ENCODE results near the gene MED26.
"Not testable (repeated sequence)": the region's sequence is repeated elsewhere in the genome, so short reads cannot be mapped to it uniquely, and the experiment has no call there.

Gene MED26

DNA sequence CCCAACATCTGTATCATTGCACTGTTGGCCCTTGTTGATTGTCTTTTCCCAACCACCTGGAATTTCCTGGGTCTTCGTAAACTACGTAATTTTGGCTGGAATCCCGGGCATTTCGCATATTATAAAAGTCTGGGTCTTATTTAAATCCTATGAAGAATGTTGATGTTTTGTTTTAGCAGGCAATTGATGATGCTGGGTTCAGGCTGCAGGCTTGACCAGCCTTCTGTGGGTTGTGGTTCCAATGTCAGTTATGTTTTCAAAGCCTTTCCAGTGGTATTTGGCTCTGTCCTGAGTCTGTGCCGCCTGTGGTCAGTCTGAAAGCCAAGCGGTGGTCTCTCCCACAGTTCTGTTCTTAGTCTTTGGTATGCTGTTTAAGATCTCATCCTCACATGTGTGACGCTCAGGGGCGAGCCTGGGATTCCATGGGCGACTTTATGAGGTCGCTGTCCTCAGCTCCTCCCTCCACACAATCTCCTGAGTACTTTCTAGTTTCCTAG lies 68.2 kb downstream of the MED26 start:
- H3K36me3 ChIP-seq (ENCODE audit: insufficient read depth, low read length) = peaks cover 72% of the 10 kb centered on the region

DNA sequence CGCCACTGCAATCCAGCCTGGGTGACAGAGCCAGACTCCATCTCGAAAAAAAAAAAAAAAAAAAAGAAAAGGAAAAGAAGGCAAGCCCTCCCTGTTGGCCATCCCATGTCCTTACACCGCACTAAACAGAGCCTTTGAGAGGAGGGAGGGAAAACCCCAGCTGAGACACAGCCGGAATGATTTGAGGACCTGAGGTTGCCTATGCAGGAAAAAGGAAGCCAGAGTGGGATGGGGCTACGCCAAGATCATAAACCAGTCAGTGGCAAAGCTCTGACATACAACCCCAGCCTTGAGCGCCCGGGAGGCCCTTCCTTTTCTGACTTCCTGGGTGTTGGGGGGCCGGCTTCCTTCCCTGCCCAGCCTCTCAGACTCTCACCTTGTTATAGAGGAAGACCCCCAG lies 73.2 kb downstream of the MED26 start:
- no peak for ATAC-seq (ENCODE audit: insufficient read depth, low read depth)
- H3K36me3 ChIP-seq (ENCODE audit: insufficient read depth, low read length) = peaks cover 67% of the 10 kb centered on the region
- no peak for TF ChIP-seq EZH2 (IDR thresholded peaks at IDR 0.05; ENCODE audit: borderline replicate concordance, low read depth, low read length, severe bottlenecking)
- TF ChIP-seq, protein P1, sequence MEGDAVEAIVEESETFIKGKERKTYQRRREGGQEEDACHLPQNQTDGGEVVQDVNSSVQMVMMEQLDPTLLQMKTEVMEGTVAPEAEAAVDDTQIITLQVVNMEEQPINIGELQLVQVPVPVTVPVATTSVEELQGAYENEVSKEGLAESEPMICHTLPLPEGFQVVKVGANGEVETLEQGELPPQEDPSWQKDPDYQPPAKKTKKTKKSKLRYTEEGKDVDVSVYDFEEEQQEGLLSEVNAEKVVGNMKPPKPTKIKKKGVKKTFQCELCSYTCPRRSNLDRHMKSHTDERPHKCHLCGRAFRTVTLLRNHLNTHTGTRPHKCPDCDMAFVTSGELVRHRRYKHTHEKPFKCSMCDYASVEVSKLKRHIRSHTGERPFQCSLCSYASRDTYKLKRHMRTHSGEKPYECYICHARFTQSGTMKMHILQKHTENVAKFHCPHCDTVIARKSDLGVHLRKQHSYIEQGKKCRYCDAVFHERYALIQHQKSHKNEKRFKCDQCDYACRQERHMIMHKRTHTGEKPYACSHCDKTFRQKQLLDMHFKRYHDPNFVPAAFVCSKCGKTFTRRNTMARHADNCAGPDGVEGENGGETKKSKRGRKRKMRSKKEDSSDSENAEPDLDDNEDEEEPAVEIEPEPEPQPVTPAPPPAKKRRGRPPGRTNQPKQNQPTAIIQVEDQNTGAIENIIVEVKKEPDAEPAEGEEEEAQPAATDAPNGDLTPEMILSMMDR (IDR thresholded peaks at IDR 0.05; ENCODE audit: borderline replicate concordance, extremely low read depth, low read length, poor library complexity, severe bottlenecking) = no peak
- no peak overlapping the region for H3K4me2 ChIP-seq (ENCODE audit: insufficient read depth, low read length)
- H3K9me3 ChIP-seq (ENCODE audit: insufficient read depth, low read length, severe bottlenecking) = no peaks in the 10 kb centered on the region
- H4K20me1 ChIP-seq (ENCODE audit: insufficient read depth, low read length) = peaks cover 7% of the 10 kb centered on the region; the same call in 1 of the 2 replicates
- no peaks in the 10 kb centered on the region for H3K4me1 ChIP-seq (ENCODE audit: insufficient read depth, low read length)
- no peak overlapping the region for H3K27ac ChIP-seq (ENCODE audit: low read length)
- H3K4me3 ChIP-seq (ENCODE audit: low read depth in 1 of 2, low read length in 2 of 2) = no peak overlapping the region
- H2AFZ ChIP-seq (ENCODE audit: low read depth, low read length) = no peak overlapping the region
- H3K79me2 ChIP-seq (ENCODE audit: insufficient read depth, low read length) = peaks cover 12% of the 10 kb centered on the region
- no peak overlapping the region for H3K9ac ChIP-seq (ENCODE audit: low read depth, low read length)
- DNase-seq = no peak
- no peaks in the 10 kb centered on the region for H3K27me3 ChIP-seq (ENCODE audit: insufficient read depth, low read length, poor library complexity)

More for the DNA sequence above, 68.2 kb downstream of the MED26 start:
- Histone ChIP-seq H3K27ac (ENCODE audit: low read length) (no peak overlapping the region), H3K79me2 (ENCODE audit: insufficient read depth, low read length) (peaks cover 12% of the 10 kb centered on the region), H3K4me2 (ENCODE audit: insufficient read depth, low read length) (no peak overlapping the region), H3K9me3 (ENCODE audit: insufficient read depth, low read length, severe bottlenecking) (no peaks in the 10 kb centered on the region), H2AFZ (ENCODE audit: low read depth, low read length) (no peak overlapping the region), H3K4me3 (ENCODE audit: low read depth in 1 of 2, low read length in 2 of 2) (no peak overlapping the region), H3K4me1 (ENCODE audit: insufficient read depth, low read length) (no peaks in the 10 kb centered on the region), H3K9ac (ENCODE audit: low read depth, low read length) (no peak overlapping the region), H3K27me3 (ENCODE audit: insufficient read depth, low read length, poor library complexity) (no peaks in the 10 kb centered on the region), H4K20me1 (ENCODE audit: insufficient read depth, low read length) (peaks cover 12% of the 10 kb centered on the region; the same call in 1 of the 2 replicates)
- TF ChIP-seq, protein P1 (IDR thresholded peaks at IDR 0.05; ENCODE audit: borderline replicate concordance, extremely low read depth, low read length, poor library complexity, severe bottlenecking) = no peak
- no peak for TF ChIP-seq EZH2 (IDR thresholded peaks at IDR 0.05; ENCODE audit: borderline replicate concordance, low read depth, low read length, severe bottlenecking)
- ATAC-seq (ENCODE audit: insufficient read depth, low read depth) (no peak), DNase-seq (no peak)

DNA sequence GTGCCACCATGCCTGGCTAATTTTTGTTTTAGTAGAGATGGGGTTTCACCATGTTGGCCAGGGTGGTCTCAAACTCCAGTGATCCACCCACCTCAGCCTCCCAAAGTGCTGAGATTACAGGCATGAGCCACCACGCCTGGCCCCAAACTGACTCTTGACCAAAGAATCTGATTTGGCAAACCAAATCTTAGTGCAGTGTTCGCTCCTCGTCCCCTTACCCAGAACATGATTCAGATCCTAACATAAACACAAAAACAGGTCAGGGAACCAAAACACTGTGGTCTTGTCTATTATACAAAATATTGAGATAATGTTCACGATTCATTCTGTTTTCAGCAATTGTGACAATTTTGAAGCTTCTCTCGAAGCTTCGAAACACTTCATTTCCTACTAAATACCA lies 76.1 kb downstream of the MED26 start:
- not testable (repeated sequence) for ATAC-seq (ENCODE audit: insufficient read depth, low read depth); H2AFZ ChIP-seq (ENCODE audit: low read depth, low read length); H3K27me3 ChIP-seq (ENCODE audit: insufficient read depth, low read length, poor library complexity); H3K4me1 ChIP-seq (ENCODE audit: insufficient read depth, low read length); H3K4me2 ChIP-seq (ENCODE audit: insufficient read depth, low read length); H3K4me3 ChIP-seq (ENCODE audit: low read depth in 1 of 2, low read length in 2 of 2); H3K27ac ChIP-seq (ENCODE audit: low read length); H4K20me1 ChIP-seq (ENCODE audit: insufficient read depth, low read length); DNase-seq; H3K9ac ChIP-seq (ENCODE audit: low read depth, low read length); H3K9me3 ChIP-seq (ENCODE audit: insufficient read depth, low read length, severe bottlenecking)
- peaks cover 14% of the 10 kb centered on the region for H3K79me2 ChIP-seq (ENCODE audit: insufficient read depth, low read length)
- peaks cover 54% of the 10 kb centered on the region for H3K36me3 ChIP-seq (ENCODE audit: insufficient read depth, low read length)

DNA sequence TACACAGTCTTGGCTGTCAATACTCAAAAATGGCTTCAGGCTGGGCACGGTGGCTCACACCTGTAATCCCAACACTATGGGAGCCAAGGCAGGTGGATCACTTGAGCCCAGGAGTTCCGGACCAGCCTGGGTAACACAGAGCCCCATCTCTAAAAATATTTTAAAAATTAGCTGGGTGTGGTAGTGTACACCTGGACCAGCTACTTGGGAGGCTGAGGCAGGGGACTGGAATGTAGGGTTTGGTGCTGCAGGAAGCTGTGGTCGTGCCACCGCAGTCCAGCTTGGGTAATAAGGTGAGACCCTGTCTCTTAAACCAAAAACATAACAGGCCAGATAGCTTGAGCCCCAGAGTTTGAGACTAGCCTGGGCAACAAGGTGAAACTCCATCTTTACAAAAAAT lies 79.0 kb downstream of the MED26 start:
- Histone ChIP-seq H3K27me3 (ENCODE audit: insufficient read depth, low read length, poor library complexity) (no peaks in the 10 kb centered on the region), H3K9ac (ENCODE audit: low read depth, low read length) (no peak overlapping the region), H3K36me3 (ENCODE audit: insufficient read depth, low read length) (peaks cover 30% of the 10 kb centered on the region), H3K4me3 (ENCODE audit: low read depth in 1 of 2, low read length in 2 of 2) (no peak overlapping the region), H4K20me1 (ENCODE audit: insufficient read depth, low read length) (no peaks in the 10 kb centered on the region; the same call in 1 of the 2 replicates), H3K27ac (ENCODE audit: low read length) (no peak overlapping the region), H3K9me3 (ENCODE audit: insufficient read depth, low read length, severe bottlenecking) (no peaks in the 10 kb centered on the region), H3K4me1 (ENCODE audit: insufficient read depth, low read length) (peaks cover 10% of the 10 kb centered on the region), H2AFZ (ENCODE audit: low read depth, low read length) (no peak overlapping the region), H3K79me2 (ENCODE audit: insufficient read depth, low read length) (peaks cover 19% of the 10 kb centered on the region), H3K4me2 (ENCODE audit: insufficient read depth, low read length) (no peak overlapping the region)
- ATAC-seq (ENCODE audit: insufficient read depth, low read depth) = no peak
- DNase-seq = no peak
- no peak for TF ChIP-seq EZH2 (IDR thresholded peaks at IDR 0.05; ENCODE audit: borderline replicate concordance, low read depth, low read length, severe bottlenecking)
- TF ChIP-seq, protein P1 (IDR thresholded peaks at IDR 0.05; ENCODE audit: borderline replicate concordance, extremely low read depth, low read length, poor library complexity, severe bottlenecking) = no peak
